Dendritic cell treated with granulocyte-macrophage colony-stimulating factor and Interleukin-4, amounts not matched to agents 40 ng/mL and 50 ng/mL, for 4 days (primary cell): ENCODE measurements around the gene ST7.
"Not testable (repeated sequence)": the region's sequence is repeated elsewhere in the genome, so short reads cannot be mapped to it uniquely, and the experiment has no call there.

Experiments
- H3K27ac Mint-ChIP-seq: one replicate; pipeline ENCODE4 v1.8.0; 2022; ENCODE audit warnings: mild to moderate bottlenecking, mixed read lengths
- H3K27me3 Mint-ChIP-seq: one replicate; pipeline ENCODE4 v1.8.0; 2022; ENCODE audit warnings: mild to moderate bottlenecking, mixed read lengths
- H3K36me3 Mint-ChIP-seq: one replicate; pipeline ENCODE4 v1.8.0; 2022; ENCODE audit warnings: low read depth, mixed read lengths
- H3K4me1 Mint-ChIP-seq: one replicate; pipeline ENCODE4 v1.8.0; 2022; ENCODE audit warnings: low read depth, mixed read lengths
- H3K4me3 Mint-ChIP-seq: one replicate; pipeline ENCODE4 v1.8.0; 2022; ENCODE audit warnings: mild to moderate bottlenecking, moderate library complexity, mixed read lengths
- H3K9me3 Mint-ChIP-seq: one replicate; pipeline ENCODE4 v1.8.0; 2022; ENCODE audit warnings: mixed read lengths
- intact Hi-C: fragments of 100-400 bp; cut with micrococcal nuclease; formaldehyde crosslinking; loops from one replicate; pipeline ENCODE4 v1.15.0; 2022

Gene ST7

GRCh38 chr7:117025891-117026290 is 72.6 kb downstream of the ST7 start:
- H3K4me1 Mint-ChIP-seq = peaks cover 8% of the 10 kb centered on the region
- H3K27ac Mint-ChIP-seq = no peak overlapping the region
- intact Hi-C loops = no loop called here

GRCh38 chr7:117030346-117030745 is 77.0 kb downstream of the ST7 start:
- H3K9me3 Mint-ChIP-seq = peaks cover 12% of the 10 kb centered on the region
- intact Hi-C loops = not testable (repeated sequence)

More at GRCh38 chr7:117025891-117026290, 72.6 kb downstream of the ST7 start:
- no peak overlapping the region for H3K4me3 Mint-ChIP-seq
- H3K27me3 Mint-ChIP-seq = no peaks in the 10 kb centered on the region
- H3K9me3 Mint-ChIP-seq = peaks cover 12% of the 10 kb centered on the region
- H3K36me3 Mint-ChIP-seq = no peaks in the 10 kb centered on the region

GRCh38 chr7:117030793-117031192 is 77.5 kb downstream of the ST7 start:
- H3K9me3 Mint-ChIP-seq = peaks cover 12% of the 10 kb centered on the region
- intact Hi-C loops, H3K4me3 Mint-ChIP-seq, H3K27me3 Mint-ChIP-seq, H3K36me3 Mint-ChIP-seq, H3K27ac Mint-ChIP-seq, H3K4me1 Mint-ChIP-seq: not testable (repeated sequence)

More at GRCh38 chr7:117030346-117030745, 77.0 kb downstream of the ST7 start:
- H3K27me3 Mint-ChIP-seq, H3K4me1 Mint-ChIP-seq, H3K27ac Mint-ChIP-seq, H3K4me3 Mint-ChIP-seq, H3K36me3 Mint-ChIP-seq: not testable (repeated sequence)

- Mint-ChIP-seq H3K4me3 (no peak overlapping the region), H3K27ac (no peak overlapping the region), H3K36me3 (no peaks in the 10 kb centered on the region), H3K4me1 (peaks cover 7% of the 10 kb centered on the region), H3K27me3 (no peaks in the 10 kb centered on the region), H3K9me3 (peaks cover 12% of the 10 kb centered on the region)
- intact Hi-C loops = no loop called here
These were observed 79.5 kb downstream of the ST7 start for GRCh38 chr7:117032810-117033209.

GRCh38 chr7:117034851-117035464 is 81.7 kb downstream of the ST7 start:
- H3K36me3 Mint-ChIP-seq = no peaks in the 10 kb centered on the region
- peaks cover 7% of the 10 kb centered on the region for H3K9me3 Mint-ChIP-seq
- no peaks in the 10 kb centered on the region for H3K27me3 Mint-ChIP-seq
- intact Hi-C loops = no loop called here
- H3K27ac Mint-ChIP-seq = no peak overlapping the region
- no peak overlapping the region for H3K4me3 Mint-ChIP-seq
- peaks cover 14% of the 10 kb centered on the region for H3K4me1 Mint-ChIP-seq

- peaks cover 4% of the 10 kb centered on the region for H3K9me3 Mint-ChIP-seq
- no peaks in the 10 kb centered on the region for H3K27me3 Mint-ChIP-seq
- intact Hi-C loops = no loop called here
- H3K4me3 Mint-ChIP-seq = no peak overlapping the region
- H3K36me3 Mint-ChIP-seq = no peaks in the 10 kb centered on the region
- peaks cover 14% of the 10 kb centered on the region for H3K4me1 Mint-ChIP-seq
- no peak overlapping the region for H3K27ac Mint-ChIP-seq
These were observed 82.2 kb downstream of the ST7 start for GRCh38 chr7:117035465-117035862.

- Mint-ChIP-seq H3K27me3 (no peaks in the 10 kb centered on the region), H3K27ac (no peak overlapping the region), H3K9me3 (no peaks in the 10 kb centered on the region), H3K4me1 (peaks cover 20% of the 10 kb centered on the region), H3K36me3 (no peaks in the 10 kb centered on the region), H3K4me3 (no peak overlapping the region)
- intact Hi-C loops = no loop called here
These were observed 82.9 kb downstream of the ST7 start for GRCh38 chr7:117036053-117036669.

- Mint-ChIP-seq H3K27me3 (no peaks in the 10 kb centered on the region), H3K9me3 (no peaks in the 10 kb centered on the region), H3K27ac (no peak overlapping the region), H3K36me3 (no peaks in the 10 kb centered on the region), H3K4me3 (no peak overlapping the region), H3K4me1 (peaks cover 24% of the 10 kb centered on the region)
- intact Hi-C loops = no loop called here
These were observed 83.5 kb downstream of the ST7 start for GRCh38 chr7:117036836-117037235.

GRCh38 chr7:117038408-117038807 is 85.1 kb downstream of the ST7 start:
- peaks cover 25% of the 10 kb centered on the region for H3K4me1 Mint-ChIP-seq
- no peaks in the 10 kb centered on the region for H3K9me3 Mint-ChIP-seq
- H3K27me3 Mint-ChIP-seq = no peaks in the 10 kb centered on the region
- H3K27ac Mint-ChIP-seq = no peak overlapping the region
- intact Hi-C loops = no loop called here
- H3K36me3 Mint-ChIP-seq = no peaks in the 10 kb centered on the region
- no peak overlapping the region for H3K4me3 Mint-ChIP-seq

- Mint-ChIP-seq H3K4me1 (peaks cover 22% of the 10 kb centered on the region), H3K27me3 (no peaks in the 10 kb centered on the region), H3K9me3 (no peaks in the 10 kb centered on the region), H3K27ac (peak overlapping the region; percentile 70), H3K36me3 (no peaks in the 10 kb centered on the region), H3K4me3 (no peak overlapping the region)
- intact Hi-C loops = loop anchor here (10.0 kb wide), 1 partner anchor 74 kb away; no protein-coding TSS in a partner anchor
These were observed 87.7 kb downstream of the ST7 start for GRCh38 chr7:117041007-117041406.

GRCh38 chr7:117041822-117042221 is 88.5 kb downstream of the ST7 start:
- no peaks in the 10 kb centered on the region for H3K36me3 Mint-ChIP-seq
- H3K9me3 Mint-ChIP-seq = no peaks in the 10 kb centered on the region
- H3K27me3 Mint-ChIP-seq = no peaks in the 10 kb centered on the region
- H3K4me3 Mint-ChIP-seq = no peak overlapping the region
- H3K27ac Mint-ChIP-seq = peak overlapping the region; percentile 41
- intact Hi-C loops = loop anchor here (10.0 kb wide), 1 partner anchor 73 kb away; no protein-coding TSS in a partner anchor
- peaks cover 27% of the 10 kb centered on the region for H3K4me1 Mint-ChIP-seq

GRCh38 chr7:117043108-117043825 is 90.0 kb downstream of the ST7 start:
- H3K4me1 Mint-ChIP-seq = peaks cover 30% of the 10 kb centered on the region
- no peak overlapping the region for H3K27ac Mint-ChIP-seq
- H3K9me3 Mint-ChIP-seq = no peaks in the 10 kb centered on the region
- H3K36me3 Mint-ChIP-seq = no peaks in the 10 kb centered on the region
- no peak overlapping the region for H3K4me3 Mint-ChIP-seq
- intact Hi-C loops = loop anchor here (10.0 kb wide), 1 partner anchor 72 kb away; no protein-coding TSS in a partner anchor
- H3K27me3 Mint-ChIP-seq = no peaks in the 10 kb centered on the region

- no peaks in the 10 kb centered on the region for H3K36me3 Mint-ChIP-seq
- no peaks in the 10 kb centered on the region for H3K27me3 Mint-ChIP-seq
- H3K27ac Mint-ChIP-seq = no peak overlapping the region
- no peak overlapping the region for H3K4me3 Mint-ChIP-seq
- intact Hi-C loops = loop anchor here (10.0 kb wide), 1 partner anchor 70 kb away; no protein-coding TSS in a partner anchor
- peaks cover 38% of the 10 kb centered on the region for H3K4me1 Mint-ChIP-seq
- no peaks in the 10 kb centered on the region for H3K9me3 Mint-ChIP-seq
These were observed 91.4 kb downstream of the ST7 start for GRCh38 chr7:117044664-117045063.
